Activated CD8-positive, alpha-beta memory T cell treated with anti-CD3 and anti-CD28 coated beads for 48 hours (primary cell): ENCODE data around the gene ALX4.

ENCODE experiments used
- DNase-seq, 3 experiments: peaks; one replicate each; pipeline ENCODE4 v3.0.0-alpha.2; 2020; ENCODE audit warnings: low read depth in 2 of 3, low spot score in 2 of 3

Gene ALX4

GRCh38 chr11:44246726-44247125, 63.2 kb downstream of the ALX4 start:
- no peak for DNase-seq

- no peak for DNase-seq
Observed at GRCh38 chr11:44244639-44245310, 65.2 kb downstream of the ALX4 start.

- DNase-seq = no peak
Observed at GRCh38 chr11:44243595-44244343, 66.2 kb downstream of the ALX4 start.

GRCh38 chr11:44243086-44243485, 66.9 kb downstream of the ALX4 start:
- DNase-seq = no peak

- no peak for DNase-seq
Observed at GRCh38 chr11:44241851-44242250, 68.1 kb downstream of the ALX4 start.

- no peak for DNase-seq
Observed at GRCh38 chr11:44237156-44237555, 72.8 kb downstream of the ALX4 start.

- no peak for DNase-seq
Observed at GRCh38 chr11:44236296-44236695, 73.6 kb downstream of the ALX4 start.

GRCh38 chr11:44235765-44236201, 74.2 kb downstream of the ALX4 start:
- DNase-seq = no peak

- no peak for DNase-seq
Observed at GRCh38 chr11:44229624-44230023, 80.3 kb downstream of the ALX4 start.

- DNase-seq = no peak
Observed at GRCh38 chr11:44229098-44229497, 80.8 kb downstream of the ALX4 start.

GRCh38 chr11:44228379-44228778, 81.6 kb downstream of the ALX4 start:
- no peak for DNase-seq

- DNase-seq = no peak
Observed at GRCh38 chr11:44226945-44227344, 83.0 kb downstream of the ALX4 start.

GRCh38 chr11:44226490-44226889, 83.4 kb downstream of the ALX4 start:
- no peak for DNase-seq

- DNase-seq = no peak
Observed at GRCh38 chr11:44224867-44225501, 85.0 kb downstream of the ALX4 start.

- DNase-seq = no peak
Observed at GRCh38 chr11:44223238-44223637, 86.7 kb downstream of the ALX4 start.

- no peak for DNase-seq
Observed at GRCh38 chr11:44221992-44222391, 87.9 kb downstream of the ALX4 start.

- no peak for DNase-seq
Observed at GRCh38 chr11:44221456-44221855, 88.5 kb downstream of the ALX4 start.

GRCh38 chr11:44219830-44220796, 89.8 kb downstream of the ALX4 start:
- DNase-seq = no peak

GRCh38 chr11:44217432-44217831, 92.5 kb downstream of the ALX4 start:
- no peak for DNase-seq

GRCh38 chr11:44213148-44213547, 96.8 kb downstream of the ALX4 start:
- no peak for DNase-seq

GRCh38 chr11:44212128-44212527, 97.8 kb downstream of the ALX4 start:
- DNase-seq = no peak
